A673 (cell line): ENCODE results near the gene SCAF1. TPM values are rescaled to one million over a fixed set of nuclear protein-coding genes. Genes with fewer than 3 reads are reported as not detected.

Experiments used
- Bru-seq: library from RNA; stranded (reverse); fragments of 400-500 nt; gene quantifications from one replicate; lab custom pipeline; 2021; lab: Mats Ljungman, UMichigan
- BruChase-seq, 2 experiments: library from RNA; stranded (reverse); fragments of 400-500 nt; gene quantifications; one replicate each; lab custom pipeline; 2021; lab: Mats Ljungman, UMichigan
- BruUV-seq: library from RNA; stranded (reverse); fragments of 400-500 nt; replicated peaks from 2 replicates; lab custom pipeline; 2021; lab: Mats Ljungman, UMichigan
- CTCF ChIA-PET: fragments of 300-600 bp; sonication (Branson Sonifier 250); formaldehyde crosslinking; loops from one replicate; lab custom pipeline; 2022; ENCODE audit warnings: antibody characterized with exemption; lab: Charles Lee
- POLR2A ChIA-PET: fragments of 300-600 bp; sonication (Branson Sonifier 250); formaldehyde crosslinking; loops from one replicate; lab custom pipeline; 2022; ENCODE audit warnings: antibody characterized with exemption; ENCODE audit not compliant: low non-redundant PET; lab: Charles Lee
- DNase-seq: peaks from one replicate; pipeline ENCODE4 v3.0.0-alpha.2; 2015; ENCODE audit warnings: low spot score
- H3K27ac ChIP-seq: fragments of 200-600 bp; sonication (generic); 2 replicates; pipeline ENCODE4 v1.5.1; 2016; ENCODE audit warnings: mixed run types, low read depth, mild to moderate bottlenecking, mixed read lengths, antibody characterized with exemption, low read length; ENCODE audit not compliant: poor library complexity, severe bottlenecking
- H3K27me3 ChIP-seq: fragments of 200-600 bp; sonication (generic); replicated peaks from 2 replicates; pipeline ENCODE4 v1.6.1; 2017; ENCODE audit warnings: mixed run types, low read depth, mild to moderate bottlenecking, mixed read lengths, antibody characterized with exemption, low read length; ENCODE audit not compliant: insufficient read depth, poor library complexity
- H3K36me3 ChIP-seq: fragments of 200-600 bp; sonication (generic); 2 replicates; pipeline ENCODE4 v1.6.1; 2016; ENCODE audit warnings: mixed run types, mild to moderate bottlenecking, mixed read lengths, antibody characterized with exemption, low read length; ENCODE audit not compliant: insufficient read depth, poor library complexity, severe bottlenecking
- H3K4me1 ChIP-seq: fragments of 200-600 bp; sonication (generic); 2 replicates; pipeline ENCODE4 v1.6.1; 2017; ENCODE audit warnings: mixed run types, mild to moderate bottlenecking, mixed read lengths, antibody characterized with exemption, low read length; ENCODE audit not compliant: insufficient read depth, poor library complexity, severe bottlenecking
- H3K4me3 ChIP-seq: fragments of 200-600 bp; sonication (generic); 2 replicates; pipeline ENCODE4 v1.5.1; 2016; ENCODE audit warnings: low read depth, mixed run types, mild to moderate bottlenecking, mixed read lengths, low read length; ENCODE audit not compliant: poor library complexity, severe bottlenecking
- H3K9me3 ChIP-seq: fragments of 200-600 bp; sonication (generic); 2 replicates; pipeline ENCODE4 v1.6.1; 2016; ENCODE audit warnings: mixed run types, low read depth, mild to moderate bottlenecking, mixed read lengths, antibody characterized with exemption, low read length; ENCODE audit not compliant: poor library complexity, severe bottlenecking
- CTCF ChIP-seq: fragments of 300-800, 200-600 bp; sonication (generic); conservative IDR thresholded peaks from 2 replicates; pipeline ENCODE4 v1.5.1; 2017; ENCODE audit warnings: low read depth, mild to moderate bottlenecking, antibody characterized with exemption, low read length, moderate library complexity, mixed read lengths
- EZH2 ChIP-seq: fragments of 200-600 bp; sonication (generic); IDR thresholded peaks from 2 replicates; pipeline ENCODE4 v1.6.1; 2017; ENCODE audit warnings: borderline replicate concordance, low read depth, mild to moderate bottlenecking, mixed read lengths, antibody characterized with exemption, low read length; ENCODE audit not compliant: poor library complexity, severe bottlenecking
- intact Hi-C: fragments of 100-400 bp; cut with micrococcal nuclease; formaldehyde crosslinking; loops from one replicate; pipeline ENCODE4 v1.10.0; 2022; ENCODE audit not compliant: unreplicated experiment
- long read RNA-seq: library from polyadenylated mRNA; stranded (forward); transcript quantifications from one replicate; pipeline ENCODE4 v2.0.0, GENCODE V29; 2022
- total RNA-seq: library from RNA; stranded (reverse); gene quantifications from 2 replicates; pipeline ENCODE4 v1.2.3, GENCODE V29; 2021

Gene SCAF1
- total RNA-seq: 92.7 and 98.2 TPM in 2 replicates
- Bru-seq, nascent RNA: percentile 69 among the genes with signal in this experiment
- BruChase-seq, experiment 1, labeled RNA remaining after a 2-hour chase: percentile 72 among the genes with signal in this experiment
- BruChase-seq, experiment 2, labeled RNA remaining after a 6-hour chase: percentile 85 among the genes with signal in this experiment
- long read RNA-seq, partial matches to known transcripts: 23 of 25 reads
- long read RNA-seq, other reads (novel, unspliced or antisense): 2 of 25 reads

- H3K27ac ChIP-seq: peak within 1 kb of the TSS; percentile 98
- TF ChIP-seq EZH2: no peak
- TF ChIP-seq CTCF: no peak
- peak; percentile 100 for DNase-seq
- POLR2A ChIA-PET: interaction anchor here (0.7 kb wide), 1 partner anchor 35 kb away, joined by 5 read pairs; the partner anchor contains the start of gene PRMT1
- H3K4me1 ChIP-seq: peaks cover 40% of the 10 kb centered on the region
- H3K27me3 ChIP-seq: no peaks in the 10 kb centered on the region
- H3K4me3 ChIP-seq: peak within 1 kb of the TSS; percentile 82
- peaks cover 20% of the 10 kb centered on the region for H3K36me3 ChIP-seq
- CTCF ChIA-PET: interaction anchor here (0.5 to 0.6 kb wide), 2 partner anchors 81 to 458 kb away, joined by 3 to 6 read pairs; no protein-coding TSS in a partner anchor
- no TSS peak for BruUV-seq
- H3K9me3 ChIP-seq: no peaks in the 10 kb centered on the region
- intact Hi-C loops: loop anchor here (2.0 kb wide), 1 partner anchor 49 kb away; no protein-coding TSS in a partner anchor
Observed at GRCh38 chr19:49641688-49642491, at the start of gene SCAF1. Gene SCAF1 (plus strand): TSS chr19:49642209. CDS start chr19:49645027, 2,818 bp downstream.

GRCh38 chr19:49592486-49593232, 49.4 kb upstream of the SCAF1 start:
- TF ChIP-seq EZH2: no peak
- no peak for TF ChIP-seq CTCF
- intact Hi-C loops: loop anchor here (2.0 to 5.0 kb wide), 3 partner anchors 48 to 220 kb away; partner anchors contain the start of genes FUZ, PRMT1 and RRAS
- Histone ChIP-seq H3K27me3 (no peaks in the 10 kb centered on the region), H3K9me3 (no peaks in the 10 kb centered on the region), H3K4me1 (peaks cover 7% of the 10 kb centered on the region), H3K4me3 (peak overlapping the region; percentile 80), H3K27ac (peak overlapping the region; percentile 92), H3K36me3 (peaks cover 39% of the 10 kb centered on the region)
- ChIA-PET POLR2A (interaction anchor here (0.6 to 0.8 kb wide), 3 partner anchors 18 to 65 kb away, joined by 3 to 9 read pairs (median 5); partner anchors contain the start of genes RCN3 and RRAS), CTCF (interaction anchor here (0.6 to 0.9 kb wide), 2 partner anchors 22 to 46 kb away, joined by 3 read pairs; no protein-coding TSS in a partner anchor)
- no TSS peak for BruUV-seq
- DNase-seq: peak; percentile 67
